Mesendoderm (in vitro differentiated cells): ENCODE data around the gene MKRN1.
"Not testable (repeated sequence)": the region's sequence is repeated elsewhere in the genome, so short reads cannot be mapped to it uniquely, and the experiment has no call there.

Experiments
- DNase-seq: peaks from one replicate; pipeline ENCODE4 v3.0.0; 2013
- H2AK5ac ChIP-seq: 2 replicates; pipeline ENCODE4 v1.6.1; 2013; ENCODE audit warnings: low read length, inconsistent platforms
- H2BK120ac ChIP-seq: 2 replicates; pipeline ENCODE4 v1.6.1; 2013; ENCODE audit warnings: low read depth, mild to moderate bottlenecking, low read length, moderate library complexity, mixed read lengths
- H2BK15ac ChIP-seq: replicated peaks from 2 replicates; pipeline ENCODE4 v1.6.1; 2013; ENCODE audit warnings: low read depth, mild to moderate bottlenecking, moderate library complexity
- H2BK5ac ChIP-seq: 2 replicates; pipeline ENCODE4 v1.6.1; 2013; ENCODE audit warnings: low read length, inconsistent platforms
- H3K18ac ChIP-seq: 2 replicates; pipeline ENCODE4 v1.6.1; 2013; ENCODE audit warnings: mild to moderate bottlenecking, low read length, mixed read lengths
- H3K23ac ChIP-seq: one replicate; pipeline ENCODE4 v1.6.1; 2013; ENCODE audit warnings: low read length
- H3K27ac ChIP-seq: 2 replicates; pipeline ENCODE4 v1.5.1; 2013; ENCODE audit warnings: low read depth, mild to moderate bottlenecking, inconsistent platforms, low read length, moderate library complexity
- H3K27me3 ChIP-seq: 2 replicates; pipeline ENCODE4 v1.6.1; 2013; ENCODE audit warnings: low read length, control low read depth, mild to moderate bottlenecking, inconsistent platforms; ENCODE audit not compliant: insufficient read depth, poor library complexity
- H3K36me3 ChIP-seq: 2 replicates; pipeline ENCODE4 v1.6.1; 2013; ENCODE audit warnings: low read length, inconsistent platforms; ENCODE audit not compliant: control insufficient read depth, insufficient read depth
- H3K4ac ChIP-seq: one replicate; pipeline ENCODE4 v1.6.1; 2013; ENCODE audit warnings: low read depth, mild to moderate bottlenecking, low read length, moderate library complexity
- H3K4me1 ChIP-seq: 2 replicates; pipeline ENCODE4 v1.6.1; 2013; ENCODE audit warnings: low read depth, low read length, inconsistent platforms; ENCODE audit not compliant: control insufficient read depth
- H3K4me2 ChIP-seq: 2 replicates; pipeline ENCODE4 v1.6.1; 2013; ENCODE audit warnings: low read length
- H3K4me3 ChIP-seq: 2 replicates; pipeline ENCODE4 v1.5.1; 2013; ENCODE audit warnings: mild to moderate bottlenecking, low read length
- H3K56ac ChIP-seq: one replicate; pipeline ENCODE4 v1.6.1; 2013; ENCODE audit warnings: low read length
- H3K79me1 ChIP-seq: 2 replicates; pipeline ENCODE4 v1.6.1; 2013; ENCODE audit warnings: low read length, inconsistent platforms
- H3K79me2 ChIP-seq: 2 replicates; pipeline ENCODE4 v1.6.1; 2013; ENCODE audit warnings: mild to moderate bottlenecking, low read length; ENCODE audit not compliant: control insufficient read depth, insufficient read depth
- H3K9ac ChIP-seq: 2 replicates; pipeline ENCODE4 v1.6.1; 2013; ENCODE audit warnings: low read length, inconsistent platforms
- H4K5ac ChIP-seq: one replicate; pipeline ENCODE4 v1.6.1; 2013; ENCODE audit warnings: low read length
- H4K8ac ChIP-seq: one replicate; pipeline ENCODE4 v1.6.1; 2013; ENCODE audit warnings: low read depth, mild to moderate bottlenecking, control low read depth, low read length, moderate library complexity
- WGBS: extraction: QIAGEN DNeasy Blood & Tissue Kit; methylation state at CpG from one replicate; pipeline ENCODE4 v1.1.7; 2013; ENCODE audit warnings: low lambda C conversion rate, missing lambda C conversion rate; ENCODE audit not compliant: insufficient coverage; ENCODE audit errors: extremely low coverage; 5-methylcytosine and 5-hydroxymethylcytosine counted together

Gene MKRN1

GRCh38 chr7:140507556-140507955, 28.3 kb upstream of the MKRN1 start:
- not testable (repeated sequence) for H2AK5ac ChIP-seq, H3K4ac ChIP-seq, H3K23ac ChIP-seq, H2BK15ac ChIP-seq, H3K18ac ChIP-seq, H3K4me1 ChIP-seq, H3K79me2 ChIP-seq, H3K9ac ChIP-seq, H3K4me2 ChIP-seq, H3K56ac ChIP-seq, H3K4me3 ChIP-seq, H4K8ac ChIP-seq, DNase-seq, H3K36me3 ChIP-seq, H4K5ac ChIP-seq, H3K27me3 ChIP-seq, H3K79me1 ChIP-seq, H2BK120ac ChIP-seq, H3K27ac ChIP-seq, H2BK5ac ChIP-seq
- WGBS, result no CpG with 5 or more reads among the region's 6 CpGs

GRCh38 chr7:140506788-140507464, 27.6 kb upstream of the MKRN1 start:
- no CpG with 5 or more reads among the region's 5 CpGs for WGBS

GRCh38 chr7:140501966-140502365, 22.7 kb upstream of the MKRN1 start:
- H3K4me1 ChIP-seq, result peaks cover 4% of the 10 kb centered on the region
- H3K4me3 ChIP-seq, result no peak overlapping the region
- no peak overlapping the region for H2BK5ac ChIP-seq
- no peak overlapping the region for H3K4ac ChIP-seq
- H3K23ac ChIP-seq, result no peak overlapping the region
- H3K27me3 ChIP-seq, result no peaks in the 10 kb centered on the region
- H2BK120ac ChIP-seq, result no peak overlapping the region
- no peak overlapping the region for H3K56ac ChIP-seq
- no peak overlapping the region for H3K27ac ChIP-seq
- no peak overlapping the region for H3K18ac ChIP-seq
- no peak overlapping the region for H2BK15ac ChIP-seq
- no peak overlapping the region for H4K8ac ChIP-seq
- no peak for DNase-seq
- no CpG with 5 or more reads among the region's 5 CpGs for WGBS
- H3K4me2 ChIP-seq, result no peak overlapping the region
- no peaks in the 10 kb centered on the region for H3K36me3 ChIP-seq
- H3K9ac ChIP-seq, result no peak overlapping the region
- H3K79me2 ChIP-seq, result no peaks in the 10 kb centered on the region
- no peak overlapping the region for H2AK5ac ChIP-seq
- H4K5ac ChIP-seq, result no peak overlapping the region
- H3K79me1 ChIP-seq, result no peaks in the 10 kb centered on the region

More at GRCh38 chr7:140506788-140507464, 27.6 kb upstream of the MKRN1 start:
- Histone ChIP-seq H3K79me1 (no peaks in the 10 kb centered on the region), H2BK15ac (no peak overlapping the region), H4K5ac (no peak overlapping the region), H3K27ac (peak overlapping the region; percentile 43), H3K56ac (peak overlapping the region; percentile 60), H3K79me2 (no peaks in the 10 kb centered on the region), H4K8ac (no peak overlapping the region), H3K36me3 (no peaks in the 10 kb centered on the region), H3K23ac (no peak overlapping the region), H3K4me3 (no peak overlapping the region), H2AK5ac (no peak overlapping the region), H3K27me3 (no peaks in the 10 kb centered on the region), H3K9ac (no peak overlapping the region), H3K4me1 (peaks cover 6% of the 10 kb centered on the region), H3K18ac (no peak overlapping the region), H3K4me2 (no peak overlapping the region), H2BK5ac (peak overlapping the region; percentile 63), H3K4ac (no peak overlapping the region), H2BK120ac (no peak overlapping the region)
- DNase-seq, result peak; percentile 89

- no CpG with 5 or more reads among the region's 7 CpGs for WGBS
- DNase-seq, H3K4me1 ChIP-seq, H4K5ac ChIP-seq, H2BK120ac ChIP-seq, H3K79me2 ChIP-seq, H3K23ac ChIP-seq, H3K4ac ChIP-seq, H3K9ac ChIP-seq, H3K4me3 ChIP-seq, H3K36me3 ChIP-seq, H2BK15ac ChIP-seq, H4K8ac ChIP-seq, H3K18ac ChIP-seq, H3K56ac ChIP-seq, H2BK5ac ChIP-seq, H3K27ac ChIP-seq, H3K27me3 ChIP-seq, H3K79me1 ChIP-seq, H3K4me2 ChIP-seq, H2AK5ac ChIP-seq: not testable (repeated sequence)
These were observed 18.5 kb upstream of the MKRN1 start for GRCh38 chr7:140497807-140498206.

- Histone ChIP-seq H3K27me3 (no peaks in the 10 kb centered on the region), H3K79me1 (no peaks in the 10 kb centered on the region)
These were observed 18.0 kb upstream of the MKRN1 start for GRCh38 chr7:140497241-140497769.

More at GRCh38 chr7:140497241-140497769, 18.0 kb upstream of the MKRN1 start:
- H3K4me1 ChIP-seq, result no peaks in the 10 kb centered on the region
- H3K79me2 ChIP-seq, result no peaks in the 10 kb centered on the region
- H2BK15ac ChIP-seq, result no peak overlapping the region
- no peak overlapping the region for H3K56ac ChIP-seq
- no peak overlapping the region for H4K8ac ChIP-seq
- WGBS, result no CpG with 5 or more reads among the region's 5 CpGs
- H4K5ac ChIP-seq, result no peak overlapping the region
- H2BK120ac ChIP-seq, result no peak overlapping the region
- H2AK5ac ChIP-seq, result no peak overlapping the region
- no peak overlapping the region for H3K9ac ChIP-seq
- H3K18ac ChIP-seq, result no peak overlapping the region
- H3K27ac ChIP-seq, result no peak overlapping the region
- no peak overlapping the region for H3K4ac ChIP-seq
- peak; percentile 71 for DNase-seq
- H3K4me3 ChIP-seq, result no peak overlapping the region
- H2BK5ac ChIP-seq, result no peak overlapping the region
- no peak overlapping the region for H3K4me2 ChIP-seq
- H3K36me3 ChIP-seq, result no peaks in the 10 kb centered on the region
- no peak overlapping the region for H3K23ac ChIP-seq
